Measurements from ENCODE around the gene TMUB1. TPM values are rescaled to one million over a fixed set of nuclear protein-coding genes. Genes with fewer than 3 reads are reported as not detected.

The TMUB1 gene
- total and polyA plus RNA-seq, 9 of the 15 experiments (the other 6 are each of a cell fraction or from before 2014, with no cell fraction given) = 0.14 to 241 (median 74.1) TPM

DNA sequence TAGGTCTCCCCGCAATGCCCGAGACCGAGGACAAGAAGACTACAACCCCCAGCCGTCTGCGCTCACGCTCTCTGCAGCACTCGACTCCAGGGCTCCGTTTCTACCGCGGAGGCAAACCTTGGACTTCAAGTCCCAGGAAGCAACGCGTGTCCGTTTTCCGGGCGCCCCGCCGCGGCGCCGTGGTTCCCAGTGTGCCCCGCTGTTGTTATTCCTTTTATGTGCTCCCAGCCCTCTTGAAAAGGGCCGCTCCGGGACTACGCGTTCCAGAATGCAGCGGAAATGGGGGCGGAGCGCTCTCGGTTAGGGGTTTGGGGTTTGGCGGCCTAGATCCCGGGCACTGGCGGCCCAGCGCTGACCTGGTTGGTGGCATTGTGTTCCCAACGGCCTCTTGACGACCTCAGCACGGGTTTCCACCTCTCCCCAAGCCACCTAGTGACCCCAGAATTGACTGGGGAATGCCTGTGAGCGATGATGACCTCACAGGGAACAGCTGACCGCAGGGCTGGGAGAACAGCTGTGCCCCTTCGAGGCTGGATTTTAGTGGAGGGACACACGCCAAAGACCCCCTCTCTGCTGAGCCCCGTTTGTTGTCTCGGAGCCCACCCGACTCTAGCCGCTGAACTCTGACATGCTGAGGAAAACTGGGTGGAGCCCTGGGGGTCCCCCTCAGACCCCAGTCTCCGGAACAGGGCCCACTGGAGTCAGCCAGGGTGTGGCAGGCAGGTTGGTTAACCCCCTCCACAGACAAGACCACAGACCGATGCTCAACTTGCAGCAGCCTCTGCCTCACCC is 25.1 kb downstream of the TMUB1 start (continued):
- TF ChIP-seq RAD51 (IDR thresholded peaks at IDR 0.05; ENCODE audit: borderline replicate concordance, low read depth) (peak; percentile 73; the same call in 1 of the 2 replicates), POLR3G (IDR thresholded peaks at IDR 0.05; ENCODE audit: extremely low read depth, insufficient read length, insufficient replicate concordance) (no peak), MCM2 (IDR thresholded peaks at IDR 0.05; ENCODE audit: low read depth) (no peak), NR1H2 (CRISPR knock-in tag; IDR thresholded peaks at IDR 0.05) (peak; percentile 91; the same call in 1 of the 2 replicates), RBFOX2 (IDR thresholded peaks at IDR 0.05; ENCODE audit: low read depth, low read length) (peak; percentile 95), POLR2A (conservative IDR thresholded peaks at IDR 0.05) (peak; percentile 79), CAMTA2 (CRISPR knock-in tag; conservative IDR thresholded peaks at IDR 0.05) (peak; percentile 87; the same call in 1 of the 2 replicates), TFAM (CRISPR knock-in tag; conservative IDR thresholded peaks at IDR 0.05) (no peak), NBN (IDR thresholded peaks at IDR 0.05; ENCODE audit: low read depth) (peak; percentile 60; the same call in 1 of the 2 replicates), KDM2B (CRISPR knock-in tag; IDR thresholded peaks at IDR 0.05) (0 out of 2 replicates have a peak, but pooled peaks have one; percentile 52), KLF16 (IDR thresholded peaks at IDR 0.05) (no peak), HCFC1 (IDR thresholded peaks at IDR 0.05; ENCODE audit: low read depth, low read length) (peak; percentile 97), XRCC4 (IDR thresholded peaks at IDR 0.05; ENCODE audit: extremely low read depth, insufficient read depth, insufficient read length) (no peak), TAL1 (IDR thresholded peaks at IDR 0.05) (no peak), ZNF324 (CRISPR knock-in tag; IDR thresholded peaks at IDR 0.05) (0 out of 2 replicates have a peak, but pooled peaks have one; percentile 15), TRIM28 (IDR thresholded peaks at IDR 0.05) (no peak), DDX20 (tag; IDR thresholded peaks at IDR 0.05; ENCODE audit: low read depth) (no peak), TARDBP (IDR thresholded peaks at IDR 0.05) (peak; percentile 83)
- TF ChIP-seq, protein P1, sequence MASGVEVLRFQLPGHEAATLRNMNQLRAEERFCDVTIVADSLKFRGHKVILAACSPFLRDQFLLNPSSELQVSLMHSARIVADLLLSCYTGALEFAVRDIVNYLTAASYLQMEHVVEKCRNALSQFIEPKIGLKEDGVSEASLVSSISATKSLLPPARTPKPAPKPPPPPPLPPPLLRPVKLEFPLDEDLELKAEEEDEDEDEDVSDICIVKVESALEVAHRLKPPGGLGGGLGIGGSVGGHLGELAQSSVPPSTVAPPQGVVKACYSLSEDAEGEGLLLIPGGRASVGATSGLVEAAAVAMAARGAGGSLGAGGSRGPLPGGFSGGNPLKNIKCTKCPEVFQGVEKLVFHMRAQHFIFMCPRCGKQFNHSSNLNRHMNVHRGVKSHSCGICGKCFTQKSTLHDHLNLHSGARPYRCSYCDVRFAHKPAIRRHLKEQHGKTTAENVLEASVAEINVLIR (CRISPR knock-in tag; IDR thresholded peaks at IDR 0.05) = peak; percentile 45; the same call in 1 of the 2 replicates
- TF ChIP-seq, protein P2, sequence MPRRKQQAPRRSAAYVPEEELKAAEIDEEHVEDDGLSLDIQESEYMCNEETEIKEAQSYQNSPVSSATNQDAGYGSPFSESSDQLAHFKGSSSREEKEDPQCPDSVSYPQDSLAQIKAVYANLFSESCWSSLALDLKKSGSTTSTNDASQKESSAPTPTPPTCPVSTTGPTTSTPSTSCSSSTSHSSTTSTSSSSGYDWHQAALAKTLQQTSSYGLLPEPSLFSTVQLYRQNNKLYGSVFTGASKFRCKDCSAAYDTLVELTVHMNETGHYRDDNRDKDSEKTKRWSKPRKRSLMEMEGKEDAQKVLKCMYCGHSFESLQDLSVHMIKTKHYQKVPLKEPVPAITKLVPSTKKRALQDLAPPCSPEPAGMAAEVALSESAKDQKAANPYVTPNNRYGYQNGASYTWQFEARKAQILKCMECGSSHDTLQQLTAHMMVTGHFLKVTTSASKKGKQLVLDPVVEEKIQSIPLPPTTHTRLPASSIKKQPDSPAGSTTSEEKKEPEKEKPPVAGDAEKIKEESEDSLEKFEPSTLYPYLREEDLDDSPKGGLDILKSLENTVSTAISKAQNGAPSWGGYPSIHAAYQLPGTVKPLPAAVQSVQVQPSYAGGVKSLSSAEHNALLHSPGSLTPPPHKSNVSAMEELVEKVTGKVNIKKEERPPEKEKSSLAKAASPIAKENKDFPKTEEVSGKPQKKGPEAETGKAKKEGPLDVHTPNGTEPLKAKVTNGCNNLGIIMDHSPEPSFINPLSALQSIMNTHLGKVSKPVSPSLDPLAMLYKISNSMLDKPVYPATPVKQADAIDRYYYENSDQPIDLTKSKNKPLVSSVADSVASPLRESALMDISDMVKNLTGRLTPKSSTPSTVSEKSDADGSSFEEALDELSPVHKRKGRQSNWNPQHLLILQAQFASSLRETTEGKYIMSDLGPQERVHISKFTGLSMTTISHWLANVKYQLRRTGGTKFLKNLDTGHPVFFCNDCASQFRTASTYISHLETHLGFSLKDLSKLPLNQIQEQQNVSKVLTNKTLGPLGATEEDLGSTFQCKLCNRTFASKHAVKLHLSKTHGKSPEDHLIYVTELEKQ (CRISPR knock-in tag; IDR thresholded peaks at IDR 0.05) = no peak
- TF ChIP-seq, protein P3, sequence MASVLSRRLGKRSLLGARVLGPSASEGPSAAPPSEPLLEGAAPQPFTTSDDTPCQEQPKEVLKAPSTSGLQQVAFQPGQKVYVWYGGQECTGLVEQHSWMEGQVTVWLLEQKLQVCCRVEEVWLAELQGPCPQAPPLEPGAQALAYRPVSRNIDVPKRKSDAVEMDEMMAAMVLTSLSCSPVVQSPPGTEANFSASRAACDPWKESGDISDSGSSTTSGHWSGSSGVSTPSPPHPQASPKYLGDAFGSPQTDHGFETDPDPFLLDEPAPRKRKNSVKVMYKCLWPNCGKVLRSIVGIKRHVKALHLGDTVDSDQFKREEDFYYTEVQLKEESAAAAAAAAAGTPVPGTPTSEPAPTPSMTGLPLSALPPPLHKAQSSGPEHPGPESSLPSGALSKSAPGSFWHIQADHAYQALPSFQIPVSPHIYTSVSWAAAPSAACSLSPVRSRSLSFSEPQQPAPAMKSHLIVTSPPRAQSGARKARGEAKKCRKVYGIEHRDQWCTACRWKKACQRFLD (CRISPR knock-in tag; IDR thresholded peaks at IDR 0.05) = peak; percentile 72
- TF ChIP-seq, protein P4, sequence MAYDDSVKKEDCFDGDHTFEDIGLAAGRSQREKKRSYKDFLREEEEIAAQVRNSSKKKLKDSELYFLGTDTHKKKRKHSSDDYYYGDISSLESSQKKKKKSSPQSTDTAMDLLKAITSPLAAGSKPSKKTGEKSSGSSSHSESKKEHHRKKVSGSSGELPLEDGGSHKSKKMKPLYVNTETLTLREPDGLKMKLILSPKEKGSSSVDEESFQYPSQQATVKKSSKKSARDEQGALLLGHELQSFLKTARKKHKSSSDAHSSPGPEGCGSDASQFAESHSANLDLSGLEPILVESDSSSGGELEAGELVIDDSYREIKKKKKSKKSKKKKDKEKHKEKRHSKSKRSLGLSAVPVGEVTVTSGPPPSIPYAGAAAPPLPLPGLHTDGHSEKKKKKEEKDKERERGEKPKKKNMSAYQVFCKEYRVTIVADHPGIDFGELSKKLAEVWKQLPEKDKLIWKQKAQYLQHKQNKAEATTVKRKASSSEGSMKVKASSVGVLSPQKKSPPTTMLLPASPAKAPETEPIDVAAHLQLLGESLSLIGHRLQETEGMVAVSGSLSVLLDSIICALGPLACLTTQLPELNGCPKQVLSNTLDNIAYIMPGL (CRISPR knock-in tag; IDR thresholded peaks at IDR 0.05) = 0 out of 2 replicates have a peak, but pooled peaks have one; percentile 74

Data from K562 (cell line).